HEK293T (cell line): ENCODE measurements around the gene NRG2.

Experiments used
- CTCF ChIA-PET: fragments of 350-600 bp; formaldehyde crosslinking; extraction: SDS; loops from one replicate; lab custom pipeline; 2021; ENCODE audit warnings: antibody characterized with exemption, inconsistent platforms; lab: Yijun Ruan, JAX
- POLR2A ChIA-PET: fragments of 350-600 bp; formaldehyde crosslinking; extraction: SDS; loops from one replicate; lab custom pipeline; 2020; ENCODE audit warnings: antibody characterized with exemption, inconsistent platforms; lab: Yijun Ruan, JAX
- DNase-seq: peaks from one replicate; pipeline ENCODE4 v3.0.0; 2012; ENCODE audit warnings: mixed read lengths; ENCODE audit errors: extremely low spot score
- ARNT ChIP-seq: fragments of 450-650 bp; IDR thresholded peaks from 2 replicates; pipeline ENCODE4 v1.6.1; 2017; ENCODE audit warnings: mild to moderate bottlenecking
- BHLHE40 ChIP-seq: fragments of 450-650 bp; IDR thresholded peaks from 2 replicates; pipeline ENCODE4 v1.6.1; 2016; ENCODE audit warnings: mild to moderate bottlenecking, moderate library complexity, borderline replicate concordance
- CTBP1 ChIP-seq: fragments of 450-650 bp; IDR thresholded peaks from 2 replicates; pipeline ENCODE4 v1.6.1; 2016; ENCODE audit warnings: borderline replicate concordance
- ELF4 ChIP-seq: fragments of 450-650 bp; IDR thresholded peaks from 2 replicates; pipeline ENCODE4 v1.6.1; 2017; ENCODE audit warnings: antibody characterized with exemption
- FOXA1 ChIP-seq: fragments of 450-650 bp; IDR thresholded peaks from 2 replicates; pipeline ENCODE4 v1.6.1; 2016; ENCODE audit warnings: mild to moderate bottlenecking
- FOXK2 ChIP-seq: fragments of 450-650 bp; IDR thresholded peaks from 2 replicates; pipeline ENCODE4 v1.6.1; 2016; ENCODE audit warnings: mild to moderate bottlenecking
- FOXM1 ChIP-seq: fragments of 450-650 bp; IDR thresholded peaks from 2 replicates; pipeline ENCODE4 v1.6.1; 2017; ENCODE audit warnings: mild to moderate bottlenecking, borderline replicate concordance
- HDGF ChIP-seq: fragments of 450-650 bp; IDR thresholded peaks from 2 replicates; pipeline ENCODE4 v1.6.1; 2017; ENCODE audit warnings: antibody characterized with exemption, borderline replicate concordance
- L3MBTL2 ChIP-seq: fragments of 450-650 bp; conservative IDR thresholded peaks from 2 replicates; pipeline ENCODE4 v1.6.1; 2016; ENCODE audit warnings: mild to moderate bottlenecking
- LEF1 ChIP-seq: fragments of 450-650 bp; IDR thresholded peaks from 2 replicates; pipeline ENCODE4 v1.6.1; 2017; ENCODE audit warnings: mild to moderate bottlenecking, borderline replicate concordance
- NFRKB ChIP-seq: fragments of 450-650 bp; IDR thresholded peaks from 2 replicates; pipeline ENCODE4 v1.6.1; 2016; ENCODE audit warnings: mild to moderate bottlenecking, moderate library complexity
- SP1 ChIP-seq: fragments of 450-650 bp; IDR thresholded peaks from 2 replicates; pipeline ENCODE4 v1.6.1; 2017
- SUZ12 ChIP-seq: fragments of 450-650 bp; IDR thresholded peaks from 2 replicates; pipeline ENCODE4 v1.6.1; 2016; ENCODE audit warnings: mild to moderate bottlenecking
- TARDBP ChIP-seq: fragments of 450-650 bp; IDR thresholded peaks from 2 replicates; pipeline ENCODE4 v1.6.1; 2016
- ZNF384 ChIP-seq: fragments of 450-650 bp; IDR thresholded peaks from 2 replicates; pipeline ENCODE4 v1.6.1; 2016
- TF ChIP-seq, protein P1 (sequence below): fragments of 450-650 bp; IDR thresholded peaks from 2 replicates; pipeline ENCODE4 v1.6.1; 2016

NRG2 gene

DNA sequence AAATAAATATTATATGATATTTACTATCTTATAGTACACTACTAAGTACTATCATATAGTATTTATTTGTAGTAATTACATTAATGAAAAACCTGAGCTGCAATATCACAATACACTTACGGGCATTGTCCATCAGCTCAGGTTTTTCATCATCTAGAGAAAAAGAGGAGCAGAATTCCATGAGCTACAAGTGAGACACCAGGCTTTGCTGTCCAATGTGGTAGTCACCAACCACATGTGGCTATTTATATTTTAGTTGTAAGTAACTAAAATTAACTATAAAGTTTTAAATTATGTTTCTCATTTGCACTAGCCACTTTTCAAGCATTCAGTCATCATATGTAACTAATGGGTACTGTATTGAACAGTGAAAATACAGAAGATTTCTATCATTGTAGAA is 13.8 kb upstream of the NRG2 start:
- POLR2A ChIA-PET, result no interaction called here
- TF ChIP-seq CTBP1 (no peak), ARNT (no peak), HDGF (no peak), ELF4 (no peak), SP1 (no peak), L3MBTL2 (no peak), LEF1 (no peak), FOXA1 (no peak), ZNF384 (no peak), SUZ12 (no peak), TARDBP (no peak)
- TF ChIP-seq, protein P1, sequence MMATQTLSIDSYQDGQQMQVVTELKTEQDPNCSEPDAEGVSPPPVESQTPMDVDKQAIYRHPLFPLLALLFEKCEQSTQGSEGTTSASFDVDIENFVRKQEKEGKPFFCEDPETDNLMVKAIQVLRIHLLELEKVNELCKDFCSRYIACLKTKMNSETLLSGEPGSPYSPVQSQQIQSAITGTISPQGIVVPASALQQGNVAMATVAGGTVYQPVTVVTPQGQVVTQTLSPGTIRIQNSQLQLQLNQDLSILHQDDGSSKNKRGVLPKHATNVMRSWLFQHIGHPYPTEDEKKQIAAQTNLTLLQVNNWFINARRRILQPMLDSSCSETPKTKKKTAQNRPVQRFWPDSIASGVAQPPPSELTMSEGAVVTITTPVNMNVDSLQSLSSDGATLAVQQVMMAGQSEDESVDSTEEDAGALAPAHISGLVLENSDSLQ, result no peak
- DNase-seq, result no peak
- CTCF ChIA-PET, result interaction anchor here (0.9 to 1.5 kb wide), 3 partner anchors 8 to 270 kb away, joined by 3 to 8 read pairs (median 4); partner anchors contain the start of gene NRG2

DNA sequence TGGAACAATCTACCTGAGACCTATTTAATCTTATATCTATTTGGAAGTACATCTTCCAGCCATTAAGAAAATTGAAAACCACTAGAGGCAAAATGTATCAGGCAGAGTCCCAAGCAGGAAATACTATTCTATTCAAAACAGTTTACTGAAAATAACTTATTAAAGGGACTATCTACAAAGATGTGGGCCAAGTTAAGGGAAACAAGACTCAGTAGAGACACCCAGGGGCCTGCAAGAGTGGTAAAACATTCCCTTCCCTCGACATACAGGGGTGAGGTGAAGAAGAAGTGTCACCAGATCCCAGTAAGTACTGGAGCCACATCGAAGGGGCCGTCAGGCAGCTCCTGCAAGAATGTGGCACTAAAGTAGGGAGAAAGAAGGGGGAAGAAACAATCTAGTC is 12.1 kb upstream of the NRG2 start:
- no peak for TF ChIP-seq CTBP1
- TF ChIP-seq ZNF384, result no peak
- no peak for TF ChIP-seq TARDBP
- no peak for TF ChIP-seq FOXM1
- TF ChIP-seq NFRKB, result no peak
- no peak for TF ChIP-seq L3MBTL2
- TF ChIP-seq ARNT, result no peak
- TF ChIP-seq BHLHE40, result no peak
- TF ChIP-seq FOXA1, result no peak
- CTCF ChIA-PET, result interaction anchor here (0.6 to 2.2 kb wide), 3 partner anchors 12 to 150 kb away, joined by 3 to 11 read pairs (median 4); partner anchors contain the start of gene NRG2
- DNase-seq, result no peak
- POLR2A ChIA-PET, result interaction anchor here (1.1 kb wide), 1 partner anchor 14 kb away, joined by 3 read pairs; no protein-coding TSS in a partner anchor

DNA sequence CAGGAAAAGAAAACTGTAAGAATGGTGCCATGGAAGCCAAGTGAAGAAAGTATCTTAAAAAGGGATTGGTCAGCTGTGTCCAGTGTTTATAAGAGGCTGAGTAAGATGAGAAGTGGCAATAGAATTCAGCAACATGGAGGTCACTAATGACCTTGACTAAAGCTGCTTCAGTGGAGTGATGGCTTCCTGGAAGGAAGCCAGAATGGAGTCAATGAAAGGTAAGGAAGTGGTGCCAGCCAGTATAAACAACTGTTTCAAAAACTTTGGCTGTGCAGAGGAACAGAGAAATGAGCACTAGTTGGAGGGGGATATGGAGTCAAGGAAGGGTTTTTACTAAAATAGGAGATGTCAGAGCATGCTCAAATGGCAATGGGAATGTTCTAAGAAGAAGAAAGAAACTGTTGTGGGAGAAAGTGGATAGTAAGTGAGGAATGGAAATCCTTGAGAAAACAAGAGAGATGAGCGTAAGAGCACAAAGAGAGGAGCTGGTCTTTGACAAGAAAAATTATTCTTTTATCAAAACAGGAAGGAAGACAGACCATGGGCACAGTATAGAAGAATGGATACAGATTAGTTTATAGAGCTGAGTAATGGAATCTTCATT is 11.1 kb upstream of the NRG2 start:
- POLR2A ChIA-PET, result interaction anchor here (1.1 kb wide), 1 partner anchor 11 kb away, joined by 3 read pairs; the partner anchor contains the start of gene NRG2
- CTCF ChIA-PET, result interaction anchor here (0.6 to 2.2 kb wide), 2 partner anchors 11 to 100 kb away, joined by 3 to 11 read pairs; partner anchors contain the start of gene NRG2
- no peak for TF ChIP-seq NFRKB
- no peak for TF ChIP-seq ARNT
- no peak for TF ChIP-seq ZNF384
- no peak for TF ChIP-seq L3MBTL2
- no peak for TF ChIP-seq FOXK2
- TF ChIP-seq ELF4, result no peak
- no peak for TF ChIP-seq BHLHE40
- no peak for TF ChIP-seq SP1
- TF ChIP-seq, protein P1, result no peak
- TF ChIP-seq FOXA1, result no peak
- TF ChIP-seq LEF1, result no peak
- no peak for TF ChIP-seq HDGF
- no peak for TF ChIP-seq SUZ12
- no peak for TF ChIP-seq CTBP1
- no peak for TF ChIP-seq TARDBP
- no peak for TF ChIP-seq FOXM1

DNA sequence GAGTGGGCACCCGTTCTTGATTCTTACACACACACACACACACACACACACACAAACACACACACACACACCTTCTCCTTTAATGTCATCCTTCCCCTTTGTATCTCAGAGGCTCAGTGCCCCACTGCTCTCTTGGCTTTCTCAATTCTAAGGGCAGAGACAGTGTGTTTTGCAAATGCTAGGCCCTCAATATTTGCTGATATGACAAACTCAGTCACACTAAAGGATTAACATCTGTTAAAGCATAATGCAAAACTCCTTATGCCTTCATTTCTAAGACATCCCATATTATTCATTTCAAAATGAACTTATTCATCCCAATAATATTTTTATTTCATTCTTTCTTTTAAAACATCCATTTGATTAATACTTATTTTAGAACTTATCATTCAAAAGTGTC is 8.9 kb upstream of the NRG2 start:
- ChIA-PET CTCF (no interaction called here), POLR2A (no interaction called here)
- TF ChIP-seq, protein P1, result no peak
- no peak for TF ChIP-seq FOXM1
- no peak for TF ChIP-seq BHLHE40
- TF ChIP-seq L3MBTL2, result no peak
- no peak for TF ChIP-seq LEF1
- TF ChIP-seq ELF4, result no peak
- TF ChIP-seq NFRKB, result no peak
- no peak for DNase-seq

More for the DNA sequence above, 11.1 kb upstream of the NRG2 start:
- no peak for DNase-seq

DNA sequence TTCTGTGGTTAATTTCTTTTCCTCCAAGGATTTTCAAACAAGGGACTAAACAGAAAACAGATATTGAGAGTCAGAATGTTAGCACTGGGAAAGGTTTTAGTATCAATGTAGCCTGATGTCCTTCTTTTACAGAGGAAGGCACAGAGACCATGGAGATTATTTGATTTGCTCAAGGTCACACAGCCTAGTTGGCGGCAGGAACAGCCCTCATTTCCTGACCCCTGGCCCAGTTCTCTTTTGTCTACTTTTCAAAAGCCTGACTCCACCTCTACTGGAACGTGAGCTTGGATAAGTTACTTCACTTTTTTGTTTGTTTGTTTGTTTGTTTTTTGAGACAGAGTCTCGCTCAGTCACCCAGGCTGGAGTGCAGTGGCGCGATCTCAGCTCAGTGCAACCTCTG is 6.6 kb upstream of the NRG2 start:
- no peak for DNase-seq
- no peak for TF ChIP-seq ZNF384
- no peak for TF ChIP-seq BHLHE40
- no peak for TF ChIP-seq SP1
- TF ChIP-seq FOXA1, result no peak
- no peak for TF ChIP-seq FOXK2
- no peak for TF ChIP-seq ARNT
- TF ChIP-seq, protein P1, result no peak
- no peak for TF ChIP-seq NFRKB
- no peak for TF ChIP-seq TARDBP
- no peak for TF ChIP-seq ELF4
- ChIA-PET CTCF (interaction anchor here (0.6 to 0.7 kb wide), 2 partner anchors 52 to 130 kb away, joined by 3 to 6 read pairs; no protein-coding TSS in a partner anchor), POLR2A (no interaction called here)
